ENCODE measurements around the gene JADE3. TPM values are rescaled to one million over a fixed set of nuclear protein-coding genes. Genes with fewer than 3 reads are reported as not detected.

Gene JADE3
- total RNA-seq, 1 experiment from 2014 or later: 20.2 TPM

GRCh38 chrX:47068214-47068613 is 156.0 kb downstream of the JADE3 start:
- H3K18ac ChIP-seq (ENCODE audit: insufficient read length, low read depth, low read length): no peak overlapping the region

More at GRCh38 chrX:47068214-47068613, 156.0 kb downstream of the JADE3 start:
- DNase-seq: no peak
- Histone ChIP-seq H2BK15ac (ENCODE audit: low read depth, low read length) (no peak overlapping the region), H4K20me1 (ENCODE audit: control insufficient read depth, insufficient read depth, insufficient read length) (no peaks in the 10 kb centered on the region), H2AFZ (ENCODE audit: low read length) (no peak overlapping the region), H3K4ac (ENCODE audit: low read depth, low read length) (no peak overlapping the region), H4K91ac (ENCODE audit: insufficient read length, low read depth, low read length) (no peak overlapping the region), H4K8ac (replicated peaks; ENCODE audit: insufficient read length, low read depth, low read length) (no peak overlapping the region), H3K4me1 (ENCODE audit: insufficient read depth, low read length) (no peaks in the 10 kb centered on the region), H2BK5ac (ENCODE audit: insufficient read length, low read length) (no peak overlapping the region), H4K5ac (ENCODE audit: insufficient read length, low read depth, low read length) (no peak overlapping the region), H3K27ac (ENCODE audit: insufficient read length, low read depth, low read length) (no peak overlapping the region), H3T11ph (ENCODE audit: low read length) (no peak overlapping the region), H3K23ac (ENCODE audit: insufficient read length, low read depth, low read length) (no peak overlapping the region), H3K23me2 (ENCODE audit: insufficient read length, low read depth, low read length, poor library complexity, severe bottlenecking) (no peaks in the 10 kb centered on the region), H3K56ac (ENCODE audit: insufficient read length, low read depth, low read length) (no peak overlapping the region), H3K9ac (ENCODE audit: extremely low read depth, insufficient read length, low read length) (no peak overlapping the region), H2BK20ac (ENCODE audit: low read depth, low read length, poor library complexity, severe bottlenecking) (no peak overlapping the region), H3K9me3 (ENCODE audit: control insufficient read depth, low read depth, low read length) (no peaks in the 10 kb centered on the region), H3K79me1 (ENCODE audit: insufficient read depth, low read depth, low read length, poor library complexity, severe bottlenecking) (no peaks in the 10 kb centered on the region), H3K27me3 (ENCODE audit: insufficient read depth, low read length) (no peaks in the 10 kb centered on the region), H3K4me2 (ENCODE audit: insufficient read depth, insufficient read length, low read length) (no peak overlapping the region), H3K14ac (ENCODE audit: insufficient read depth, low read length) (no peak overlapping the region), H2AK5ac (ENCODE audit: insufficient read length, low read length) (no peak overlapping the region), H3K79me2 (ENCODE audit: insufficient read depth, low read length) (no peaks in the 10 kb centered on the region), H2BK12ac (ENCODE audit: insufficient read length, low read depth, low read length) (no peak overlapping the region), H2BK120ac (ENCODE audit: low read depth, low read length, poor library complexity, severe bottlenecking) (no peak overlapping the region)
- Mint-ChIP-seq H3K9me3 (peaks cover 50% of the 10 kb centered on the region in 2 experiments), H3K4me3 (no peak overlapping the region), H3K4me1 (no peaks in the 10 kb centered on the region), H3K27me3 (ENCODE audit: low read depth) (no peaks in the 10 kb centered on the region), H3K27ac (no peak overlapping the region), H3K36me3 (ENCODE audit: insufficient read depth in 1 of 3, low read depth in 3 of 3) (peaks cover 0 to 5% (median 0%) of the 10 kb centered on the region in 3 experiments; a peak in 1 of 7 replicates)
- TF ChIP-seq, protein P1, sequence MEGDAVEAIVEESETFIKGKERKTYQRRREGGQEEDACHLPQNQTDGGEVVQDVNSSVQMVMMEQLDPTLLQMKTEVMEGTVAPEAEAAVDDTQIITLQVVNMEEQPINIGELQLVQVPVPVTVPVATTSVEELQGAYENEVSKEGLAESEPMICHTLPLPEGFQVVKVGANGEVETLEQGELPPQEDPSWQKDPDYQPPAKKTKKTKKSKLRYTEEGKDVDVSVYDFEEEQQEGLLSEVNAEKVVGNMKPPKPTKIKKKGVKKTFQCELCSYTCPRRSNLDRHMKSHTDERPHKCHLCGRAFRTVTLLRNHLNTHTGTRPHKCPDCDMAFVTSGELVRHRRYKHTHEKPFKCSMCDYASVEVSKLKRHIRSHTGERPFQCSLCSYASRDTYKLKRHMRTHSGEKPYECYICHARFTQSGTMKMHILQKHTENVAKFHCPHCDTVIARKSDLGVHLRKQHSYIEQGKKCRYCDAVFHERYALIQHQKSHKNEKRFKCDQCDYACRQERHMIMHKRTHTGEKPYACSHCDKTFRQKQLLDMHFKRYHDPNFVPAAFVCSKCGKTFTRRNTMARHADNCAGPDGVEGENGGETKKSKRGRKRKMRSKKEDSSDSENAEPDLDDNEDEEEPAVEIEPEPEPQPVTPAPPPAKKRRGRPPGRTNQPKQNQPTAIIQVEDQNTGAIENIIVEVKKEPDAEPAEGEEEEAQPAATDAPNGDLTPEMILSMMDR (conservative IDR thresholded peaks at IDR 0.05): no peak
- WGBS (ENCODE audit: extremely low coverage, insufficient read length, low lambda C conversion rate): no CpG with 5 or more reads among the region's 3 CpGs

Data from H9 (cell line).